OCI-LY3 (cell line): Measurements from ENCODE around the gene SAMSN1.

Source experiments
- H2AFZ ChIP-seq: fragments of 200-600, 300-600 bp; shearing (Covaris generic); 2 replicates; pipeline ENCODE4 v1.6.0; 2014; ENCODE audit warnings: antibody characterized with exemption, low read depth, low read length
- H3K27ac ChIP-seq: fragments of 200-600, 300-600 bp; sonication (generic); 2 replicates; pipeline ENCODE4 v1.5.1; 2014; ENCODE audit warnings: mild to moderate bottlenecking, low read length, moderate library complexity, mixed read lengths
- H3K27me3 ChIP-seq: fragments of 200-600, 300-600 bp; sonication (generic); 2 replicates; pipeline ENCODE4 v1.6.1; 2014; ENCODE audit warnings: low read depth, low read length, mixed read lengths
- H3K36me3 ChIP-seq: fragments of 200-600, 300-600 bp; sonication (generic); replicated peaks from 2 replicates; pipeline ENCODE3; 2014; ENCODE audit warnings: low read depth, low read length, mixed read lengths
- H3K4me1 ChIP-seq: fragments of 300-600, 200-600 bp; sonication (generic); 2 replicates; pipeline ENCODE4 v1.6.1; 2014; ENCODE audit warnings: low read length, mixed read lengths
- H3K4me2 ChIP-seq: fragments of 200-600, 300-600 bp; sonication (generic); 2 replicates; pipeline ENCODE4 v1.6.1; 2014; ENCODE audit warnings: low read length, mixed read lengths
- H3K4me3 ChIP-seq: fragments of 300-600, 200-600 bp; sonication (generic); 2 replicates; pipeline ENCODE4 v1.5.1; 2014; ENCODE audit warnings: antibody characterized with exemption, mild to moderate bottlenecking, low read length, moderate library complexity
- H3K79me2 ChIP-seq: fragments of 300-600, 200-600 bp; shearing (Covaris generic); 2 replicates; pipeline ENCODE4 v1.6.1; 2014; ENCODE audit warnings: mild to moderate bottlenecking, low read length, mixed read lengths
- H3K9ac ChIP-seq: fragments of 300-600, 200-600 bp; shearing (Covaris generic); 2 replicates; pipeline ENCODE4 v1.6.0; 2014; ENCODE audit warnings: mild to moderate bottlenecking, low read length, moderate library complexity
- H3K9me3 ChIP-seq: fragments of 200-600, 300-600 bp; shearing (Covaris generic); 2 replicates; pipeline ENCODE4 v1.6.1; 2014; ENCODE audit warnings: low read length, mixed read lengths; ENCODE audit not compliant: insufficient read depth
- H4K20me1 ChIP-seq: fragments of 200-600, 300-600 bp; sonication (generic); 2 replicates; pipeline ENCODE4 v1.6.1; 2016; ENCODE audit warnings: low read length, mixed read lengths; ENCODE audit not compliant: insufficient read depth
- CTCF ChIP-seq: fragments of 200-600, 300-600 bp; sonication (generic); IDR thresholded peaks from 2 replicates; pipeline ENCODE4 v1.5.1; 2014; ENCODE audit warnings: antibody characterized with exemption, low read length, low read depth
- EZH2phosphoT487 ChIP-seq: fragments of 200-600 bp; shearing (Covaris generic); IDR thresholded peaks from 2 replicates; pipeline ENCODE4 v1.6.1; 2018; ENCODE audit warnings: antibody characterized with exemption, mixed run types, low read depth

SAMSN1 gene

GRCh38 chr21:14587266-14587665, 41.2 kb upstream of the SAMSN1 start:
- Histone ChIP-seq H3K27me3 (no peaks in the 10 kb centered on the region), H2AFZ (no peak overlapping the region), H3K4me1 (peaks cover 32% of the 10 kb centered on the region), H3K4me3 (no peak overlapping the region), H3K4me2 (no peak overlapping the region), H3K79me2 (no peaks in the 10 kb centered on the region), H3K9ac (no peak overlapping the region), H3K27ac (no peak overlapping the region), H4K20me1 (no peaks in the 10 kb centered on the region), H3K9me3 (no peaks in the 10 kb centered on the region), H3K36me3 (no peaks in the 10 kb centered on the region)
- TF ChIP-seq CTCF (no peak), EZH2phosphoT487 (no peak)

GRCh38 chr21:14585122-14585521, 39.0 kb upstream of the SAMSN1 start:
- H3K4me1 ChIP-seq = peaks cover 11% of the 10 kb centered on the region
- no peak overlapping the region for H3K9ac ChIP-seq
- no peak overlapping the region for H2AFZ ChIP-seq
- no peaks in the 10 kb centered on the region for H3K36me3 ChIP-seq
- H3K27ac ChIP-seq = no peak overlapping the region
- TF ChIP-seq CTCF (no peak), EZH2phosphoT487 (no peak)
- H3K4me3 ChIP-seq = no peak overlapping the region
- no peaks in the 10 kb centered on the region for H3K27me3 ChIP-seq
- no peaks in the 10 kb centered on the region for H3K79me2 ChIP-seq
- H3K9me3 ChIP-seq = no peaks in the 10 kb centered on the region
- no peaks in the 10 kb centered on the region for H4K20me1 ChIP-seq
- H3K4me2 ChIP-seq = no peak overlapping the region

GRCh38 chr21:14584357-14585095, 38.4 kb upstream of the SAMSN1 start:
- H4K20me1 ChIP-seq = no peaks in the 10 kb centered on the region
- H3K36me3 ChIP-seq = no peaks in the 10 kb centered on the region
- H3K79me2 ChIP-seq = no peaks in the 10 kb centered on the region
- H2AFZ ChIP-seq = no peak overlapping the region
- no peak overlapping the region for H3K4me3 ChIP-seq
- no peak for TF ChIP-seq CTCF
- no peak for TF ChIP-seq EZH2phosphoT487
- H3K27ac ChIP-seq = no peak overlapping the region
- H3K9me3 ChIP-seq = no peaks in the 10 kb centered on the region
- no peaks in the 10 kb centered on the region for H3K27me3 ChIP-seq
- no peak overlapping the region for H3K9ac ChIP-seq
- H3K4me1 ChIP-seq = peaks cover 5% of the 10 kb centered on the region
- no peak overlapping the region for H3K4me2 ChIP-seq

GRCh38 chr21:14583629-14584255, 37.6 kb upstream of the SAMSN1 start:
- Histone ChIP-seq H3K4me2 (no peak overlapping the region), H4K20me1 (no peaks in the 10 kb centered on the region), H3K27me3 (no peaks in the 10 kb centered on the region), H3K9ac (no peak overlapping the region), H3K36me3 (no peaks in the 10 kb centered on the region), H3K4me3 (no peak overlapping the region), H3K9me3 (no peaks in the 10 kb centered on the region), H2AFZ (no peak overlapping the region), H3K79me2 (no peaks in the 10 kb centered on the region), H3K27ac (no peak overlapping the region), H3K4me1 (no peaks in the 10 kb centered on the region)
- TF ChIP-seq EZH2phosphoT487 (no peak), CTCF (no peak)
